ENCODE data around the gene PGAM1.

DNA sequence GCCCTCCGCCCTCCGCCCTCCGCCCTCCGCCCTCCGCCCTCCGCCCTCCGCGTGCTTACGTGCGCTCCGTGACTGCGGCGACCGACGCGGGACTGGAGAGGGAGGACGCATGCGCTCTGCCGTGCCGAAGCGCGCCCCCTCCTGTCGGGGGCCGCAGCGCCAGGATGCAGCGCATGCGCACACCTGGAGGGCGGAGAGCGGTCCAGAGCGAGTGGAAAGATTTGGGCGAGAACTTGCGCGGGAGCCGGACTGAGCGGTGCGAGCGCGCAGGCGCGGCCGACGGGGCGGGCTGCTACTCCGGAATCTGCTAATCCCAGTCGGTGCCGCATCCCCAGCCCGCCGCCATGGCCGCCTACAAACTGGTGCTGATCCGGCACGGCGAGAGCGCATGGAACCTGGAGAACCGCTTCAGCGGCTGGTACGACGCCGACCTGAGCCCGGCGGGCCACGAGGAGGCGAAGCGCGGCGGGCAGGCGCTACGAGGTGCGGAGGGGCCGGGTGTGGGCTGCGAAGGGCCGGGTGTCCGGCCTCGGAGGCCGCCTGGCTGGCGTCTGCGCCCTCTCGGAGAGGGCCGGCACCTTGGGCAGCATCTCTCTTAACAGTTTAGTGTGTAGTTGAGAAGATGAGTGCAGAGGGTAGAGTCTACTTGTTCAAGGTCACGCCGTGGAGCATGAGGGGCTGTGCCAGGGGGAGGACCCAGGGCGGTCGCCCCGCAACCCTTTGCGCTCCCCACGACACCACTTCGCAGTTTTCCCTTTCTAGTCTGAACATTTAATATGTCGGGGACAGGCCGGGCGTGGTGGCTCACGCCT, at the start of gene PGAM1:
- TF ChIP-seq NFIC (IDR thresholded peaks at IDR 0.05) = no peak
- peak; percentile 7; the same call in 1 of the 2 replicates for TF ChIP-seq RAD21 (IDR thresholded peaks at IDR 0.05; ENCODE audit: low read depth)
- TF ChIP-seq, protein P1, sequence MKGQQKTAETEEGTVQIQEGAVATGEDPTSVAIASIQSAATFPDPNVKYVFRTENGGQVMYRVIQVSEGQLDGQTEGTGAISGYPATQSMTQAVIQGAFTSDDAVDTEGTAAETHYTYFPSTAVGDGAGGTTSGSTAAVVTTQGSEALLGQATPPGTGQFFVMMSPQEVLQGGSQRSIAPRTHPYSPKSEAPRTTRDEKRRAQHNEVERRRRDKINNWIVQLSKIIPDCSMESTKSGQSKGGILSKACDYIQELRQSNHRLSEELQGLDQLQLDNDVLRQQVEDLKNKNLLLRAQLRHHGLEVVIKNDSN (IDR thresholded peaks at IDR 0.05) = no peak
- peak; percentile 81 for TF ChIP-seq MAX (IDR thresholded peaks at IDR 0.05)
- TF ChIP-seq ZBTB7A (IDR thresholded peaks at IDR 0.05; ENCODE audit: low read depth) = no peak
- TF ChIP-seq CEBPB (IDR thresholded peaks at IDR 0.05) = no peak
- TF ChIP-seq EP300 (IDR thresholded peaks at IDR 0.05; ENCODE audit: borderline replicate concordance) = 0 out of 2 replicates have a peak, but pooled peaks have one; percentile 48
- TF ChIP-seq TAF1 (IDR thresholded peaks at IDR 0.05; ENCODE audit: low read depth) = peak; percentile 86
- no peak for TF ChIP-seq FOXM1 (IDR thresholded peaks at IDR 0.05; ENCODE audit: borderline replicate concordance, low read depth)
- no peak for TF ChIP-seq CREB1 (IDR thresholded peaks at IDR 0.05; ENCODE audit: low read depth)
- TF ChIP-seq, protein P2, sequence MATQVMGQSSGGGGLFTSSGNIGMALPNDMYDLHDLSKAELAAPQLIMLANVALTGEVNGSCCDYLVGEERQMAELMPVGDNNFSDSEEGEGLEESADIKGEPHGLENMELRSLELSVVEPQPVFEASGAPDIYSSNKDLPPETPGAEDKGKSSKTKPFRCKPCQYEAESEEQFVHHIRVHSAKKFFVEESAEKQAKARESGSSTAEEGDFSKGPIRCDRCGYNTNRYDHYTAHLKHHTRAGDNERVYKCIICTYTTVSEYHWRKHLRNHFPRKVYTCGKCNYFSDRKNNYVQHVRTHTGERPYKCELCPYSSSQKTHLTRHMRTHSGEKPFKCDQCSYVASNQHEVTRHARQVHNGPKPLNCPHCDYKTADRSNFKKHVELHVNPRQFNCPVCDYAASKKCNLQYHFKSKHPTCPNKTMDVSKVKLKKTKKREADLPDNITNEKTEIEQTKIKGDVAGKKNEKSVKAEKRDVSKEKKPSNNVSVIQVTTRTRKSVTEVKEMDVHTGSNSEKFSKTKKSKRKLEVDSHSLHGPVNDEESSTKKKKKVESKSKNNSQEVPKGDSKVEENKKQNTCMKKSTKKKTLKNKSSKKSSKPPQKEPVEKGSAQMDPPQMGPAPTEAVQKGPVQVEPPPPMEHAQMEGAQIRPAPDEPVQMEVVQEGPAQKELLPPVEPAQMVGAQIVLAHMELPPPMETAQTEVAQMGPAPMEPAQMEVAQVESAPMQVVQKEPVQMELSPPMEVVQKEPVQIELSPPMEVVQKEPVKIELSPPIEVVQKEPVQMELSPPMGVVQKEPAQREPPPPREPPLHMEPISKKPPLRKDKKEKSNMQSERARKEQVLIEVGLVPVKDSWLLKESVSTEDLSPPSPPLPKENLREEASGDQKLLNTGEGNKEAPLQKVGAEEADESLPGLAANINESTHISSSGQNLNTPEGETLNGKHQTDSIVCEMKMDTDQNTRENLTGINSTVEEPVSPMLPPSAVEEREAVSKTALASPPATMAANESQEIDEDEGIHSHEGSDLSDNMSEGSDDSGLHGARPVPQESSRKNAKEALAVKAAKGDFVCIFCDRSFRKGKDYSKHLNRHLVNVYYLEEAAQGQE (IDR thresholded peaks at IDR 0.05; ENCODE audit: low read depth) = no peak
- TF ChIP-seq YY1 (IDR thresholded peaks at IDR 0.05; ENCODE audit: low read depth) = peak; percentile 74; the same call in 1 of the 2 replicates
- no peak for TF ChIP-seq EGR1 (IDR thresholded peaks at IDR 0.05)
